CD4-positive, alpha-beta memory T cell (primary cell): Measurements from ENCODE around the gene ZC3H15. TPM values are rescaled to one million over a fixed set of nuclear protein-coding genes. Genes with fewer than 3 reads are reported as not detected.
"Not testable (repeated sequence)": the region's sequence is repeated elsewhere in the genome, so short reads cannot be mapped to it uniquely, and the experiment has no call there.

ENCODE experiments used
- CTCF ChIA-PET: fragments of 350-600 bp; sonication (Branson Sonifier 250); formaldehyde crosslinking; loops from one replicate; lab custom pipeline; 2021; ENCODE audit warnings: inconsistent platforms; ENCODE audit not compliant: partially characterized antibody; lab: Charles Lee
- POLR2A ChIA-PET: fragments of 350-600 bp; sonication (Branson Sonifier 250); formaldehyde crosslinking; loops from one replicate; lab custom pipeline; 2021; ENCODE audit not compliant: partially characterized antibody; lab: Charles Lee
- DNase-seq, 5 donors: peaks; one replicate each; pipeline versions ENCODE4 v3.0.0 to v3.0.0-alpha.2; 2020 to 2022; ENCODE audit warnings: mixed read lengths in 1 of 5
- H3K27ac ChIP-seq: one replicate; pipeline ENCODE4 v1.7.0; 2013; ENCODE audit warnings: low read depth, low read length
- H3K27me3 ChIP-seq: 2 replicates; pipeline ENCODE4 v1.7.0; 2013; ENCODE audit warnings: mild to moderate bottlenecking, low read length, moderate library complexity; ENCODE audit not compliant: insufficient read depth
- H3K36me3 ChIP-seq: 2 replicates; pipeline ENCODE4 v1.7.0; 2013; ENCODE audit warnings: mild to moderate bottlenecking, low read length, moderate library complexity; ENCODE audit not compliant: insufficient read depth
- H3K4me1 ChIP-seq: 2 replicates; pipeline ENCODE4 v1.7.0; 2013; ENCODE audit warnings: mild to moderate bottlenecking, low read length, moderate library complexity; ENCODE audit not compliant: insufficient read depth
- H3K4me3 ChIP-seq, 2 donors: one replicate each; pipeline ENCODE4 v1.7.0; 2013; ENCODE audit warnings: low read length in 2 of 2, mild to moderate bottlenecking in 1 of 2
- H3K9me3 ChIP-seq, 2 donors: one replicate each; pipeline ENCODE4 v1.7.0; 2013; ENCODE audit warnings: low read length in 2 of 2, control low read depth in 1 of 2; ENCODE audit not compliant: control insufficient read depth in 1 of 2
- H3K27ac Mint-ChIP-seq, 7 donors: one replicate each; pipeline ENCODE4 v1.8.0; 2020 to 2021; ENCODE audit warnings: mixed read lengths in 7 of 7, mild to moderate bottlenecking in 6 of 7, inconsistent platforms in 3 of 7, moderate library complexity in 3 of 7
- H3K27me3 Mint-ChIP-seq, 2 donors: one replicate each; pipeline ENCODE4 v1.8.0; 2020 to 2021; ENCODE audit warnings: mixed read lengths in 2 of 2
- H3K36me3 Mint-ChIP-seq, 2 donors: one replicate each; pipeline ENCODE4 v1.8.0; 2020 to 2021; ENCODE audit warnings: mixed read lengths in 2 of 2, inconsistent platforms in 1 of 2, mild to moderate bottlenecking in 1 of 2
- H3K4me1 Mint-ChIP-seq, 4 donors: one replicate each; pipeline ENCODE4 v1.8.0; 2020 to 2021; ENCODE audit warnings: mixed read lengths in 4 of 4, mild to moderate bottlenecking in 1 of 4
- H3K4me3 Mint-ChIP-seq, 8 donors: one replicate each; pipeline ENCODE4 v1.8.0; 2020 to 2021; ENCODE audit warnings: mixed read lengths in 8 of 8, mild to moderate bottlenecking in 7 of 8, moderate library complexity in 6 of 8, inconsistent platforms in 3 of 8
- H3K9me3 Mint-ChIP-seq, 8 donors: one replicate each; pipeline ENCODE4 v1.8.0; 2020 to 2021; ENCODE audit warnings: mixed read lengths in 8 of 8, mild to moderate bottlenecking in 5 of 8, inconsistent platforms in 3 of 8, moderate library complexity in 1 of 8
- intact Hi-C: fragments of 100-400 bp; cut with micrococcal nuclease; formaldehyde crosslinking; loops from one replicate; pipeline ENCODE4 v1.15.1; 2023
- polyA plus RNA-seq, 2 donors: library from polyadenylated mRNA; unstranded; fragments of 300-500 nt; fragmentation: Illumina TruSeq; gene quantifications; one replicate each; pipeline ENCODE4 v1.2.3, GENCODE V29; 2021
- total RNA-seq, 2 experiments: library from RNA; stranded (reverse); gene quantifications; one replicate each; pipeline ENCODE4 v1.2.3, GENCODE V29; 2021

Gene ZC3H15
- 10 to 100 TPM; 53.5 to 60.2 TPM for total RNA-seq
- 10 to 100 TPM; 71.1 to 73.4 TPM for polyA plus RNA-seq

DNA sequence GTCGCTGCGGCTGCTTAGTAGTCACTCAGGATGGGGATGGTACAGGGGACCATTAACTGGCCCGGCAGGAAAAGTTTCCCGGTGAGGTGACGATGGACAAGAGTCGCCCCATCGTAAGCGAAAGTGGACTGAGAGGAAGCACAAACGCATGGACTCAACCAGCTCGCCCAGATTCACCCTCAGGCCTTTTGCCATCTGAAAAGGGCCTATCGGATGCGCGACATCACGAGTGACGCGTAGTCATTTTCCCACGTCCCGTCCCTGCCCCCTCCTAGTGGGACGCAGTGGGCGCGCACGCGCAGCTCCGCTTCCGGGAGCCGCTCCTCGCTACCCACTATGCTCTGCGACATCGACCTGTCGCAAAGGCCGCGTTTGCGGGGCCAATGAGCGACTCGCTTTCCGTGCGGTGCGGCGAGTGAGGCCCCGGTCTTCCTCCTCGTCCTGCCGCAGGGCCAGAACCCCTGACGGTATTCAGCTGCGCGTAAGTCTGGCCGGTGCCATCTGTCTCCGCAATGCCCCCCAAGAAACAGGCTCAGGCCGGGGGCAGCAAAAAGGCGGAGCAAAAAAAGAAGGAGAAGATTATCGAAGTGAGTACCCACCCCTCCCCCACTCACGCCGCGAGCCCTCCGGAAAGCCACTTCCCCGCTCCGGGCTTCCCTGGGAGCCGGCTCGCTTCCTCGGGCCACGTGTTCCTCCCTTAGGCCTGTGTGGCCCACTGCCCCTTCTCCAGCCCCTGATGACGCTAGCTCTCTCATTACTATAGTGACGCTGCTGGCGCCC is at the start of gene ZC3H15:
Gene ZC3H15, plus strand, starts transcription at position 390 of the 780 bp plus-strand sequence. Its CDS starts 123 bp downstream, at position 513.
- POLR2A ChIA-PET, result interaction anchor here (0.6 to 2.4 kb wide), 5 partner anchors 10 to 104 kb away, joined by 3 to 44 read pairs (median 7); partner anchors contain the start of gene ITGAV
- H3K4me1 Mint-ChIP-seq, result peaks cover 41 to 63% (median 47%) of the 10 kb centered on the region in 4 donors
- intact Hi-C loops, result loop anchor here (1.0 to 2.0 kb wide), 2 partner anchors 19 to 104 kb away; partner anchors contain the start of gene ITGAV

DNA sequence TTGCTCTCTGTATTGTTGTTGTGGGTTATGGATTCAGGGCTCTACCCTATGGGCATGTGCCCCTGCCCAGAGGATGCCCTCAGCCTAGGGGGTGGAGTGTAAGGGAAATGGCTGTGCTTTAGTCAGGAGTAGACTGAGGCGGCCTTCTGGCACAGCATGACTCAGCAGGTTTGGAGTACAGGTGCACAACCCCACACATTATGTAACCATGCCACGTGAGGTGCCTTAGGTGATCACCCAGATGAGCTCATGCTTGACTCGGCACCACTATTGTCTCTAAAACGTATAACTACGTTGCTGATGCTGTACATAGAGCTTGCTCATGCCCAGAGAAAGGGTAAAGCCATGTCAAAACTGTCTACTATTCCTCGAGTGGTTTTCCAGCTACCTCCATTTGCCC is 48.3 kb upstream of the ZC3H15 start:
- Histone ChIP-seq H3K4me3 (no peak overlapping the region), H3K27ac (no peak overlapping the region), H3K36me3 (no peaks in the 10 kb centered on the region), H3K27me3 (no peaks in the 10 kb centered on the region), H3K4me1 (no peaks in the 10 kb centered on the region), H3K9me3 (no peaks in the 10 kb centered on the region)
- Mint-ChIP-seq H3K27me3 (no peaks in the 10 kb centered on the region), H3K27ac (no peak overlapping the region), H3K4me1 (peaks cover 0 to 3% (median 0%) of the 10 kb centered on the region in 4 donors), H3K9me3 (peaks cover 0 to 19% (median 6%) of the 10 kb centered on the region in 8 donors), H3K4me3 (no peak overlapping the region), H3K36me3 (peaks cover 8 to 28% of the 10 kb centered on the region in 2 donors)
- no peak for DNase-seq
- intact Hi-C loops, result no loop called here
- CTCF ChIA-PET, result no interaction called here
- POLR2A ChIA-PET, result no interaction called here

More for the DNA sequence above, at the start of gene ZC3H15:
- Histone ChIP-seq H3K27me3 (no peaks in the 10 kb centered on the region), H3K36me3 (no peaks in the 10 kb centered on the region), H3K9me3 (no peaks in the 10 kb centered on the region), H3K27ac (peak within 1 kb of the TSS; percentile 88), H3K4me1 (peaks cover 58% of the 10 kb centered on the region), H3K4me3 (peak within 1 kb of the TSS; percentile 72 to 93)
- Mint-ChIP-seq H3K27ac (peak within 1 kb of the TSS; percentile 97 to 100 (median 99)), H3K9me3 (peaks cover 0 to 3% (median 0%) of the 10 kb centered on the region in 8 donors), H3K27me3 (no peaks in the 10 kb centered on the region), H3K36me3 (peaks cover 0 to 29% of the 10 kb centered on the region in 2 donors), H3K4me3 (peak within 1 kb of the TSS; percentile 97 to 99 (median 98))
- DNase-seq, result peak; percentile 96 to 97 (median 97)
- CTCF ChIA-PET, result interaction anchor here (0.5 to 2.3 kb wide), 5 partner anchors 16 to 297 kb away, joined by 3 to 14 read pairs (median 6); partner anchors contain the start of gene ITGAV

DNA sequence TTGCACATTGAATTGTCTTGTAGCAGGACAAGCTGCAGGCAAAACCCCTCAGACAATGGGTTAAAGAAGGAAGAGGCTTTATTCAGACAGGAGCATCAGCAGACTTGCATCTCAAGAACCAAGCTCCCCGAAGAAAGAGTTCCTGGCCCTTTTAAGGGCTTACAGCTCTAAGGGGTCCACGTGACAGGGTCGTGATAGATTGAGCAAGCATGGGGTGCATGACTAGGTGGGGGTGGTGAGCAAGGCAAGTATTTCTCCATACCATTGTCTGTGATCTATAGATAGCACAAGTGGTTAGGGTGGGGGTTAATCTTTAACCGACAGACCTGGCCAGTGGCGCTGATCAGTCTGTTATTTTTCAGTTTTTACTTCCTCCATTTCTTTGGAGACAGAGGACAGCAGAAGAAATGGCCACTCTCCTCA is 46.4 kb upstream of the ZC3H15 start:
- H3K27me3 ChIP-seq, POLR2A ChIA-PET, H3K27ac Mint-ChIP-seq, H3K36me3 ChIP-seq, H3K27ac ChIP-seq, H3K4me1 ChIP-seq, H3K4me3 ChIP-seq, H3K27me3 Mint-ChIP-seq, H3K4me1 Mint-ChIP-seq, intact Hi-C loops, H3K4me3 Mint-ChIP-seq, H3K9me3 ChIP-seq, DNase-seq, CTCF ChIA-PET: not testable (repeated sequence)
- Mint-ChIP-seq H3K36me3 (peaks cover 4 to 17% of the 10 kb centered on the region in 2 donors), H3K9me3 (peaks cover 0 to 19% (median 6%) of the 10 kb centered on the region in 8 donors)

DNA sequence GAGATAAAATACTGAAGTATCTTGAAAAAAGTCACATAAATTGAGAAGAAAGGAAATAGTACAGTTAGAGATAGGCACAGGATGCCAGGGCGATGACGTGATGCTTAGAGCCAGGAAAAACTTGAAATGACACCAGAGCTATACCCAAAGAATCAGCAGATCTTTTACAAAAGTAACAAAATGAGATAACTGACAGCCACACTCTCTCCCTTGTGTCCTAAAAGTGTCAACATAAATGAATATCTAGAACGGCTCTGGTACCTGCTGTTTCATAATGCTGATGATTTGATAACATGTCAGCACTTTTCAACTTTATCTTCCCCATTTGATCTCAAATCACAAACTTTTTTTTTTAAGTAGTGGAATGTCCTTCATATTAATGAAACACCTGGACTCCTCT is 45.6 kb upstream of the ZC3H15 start:
- Mint-ChIP-seq H3K27ac (peak overlapping the region in 1 of 7 donors; percentile 30), H3K4me3 (no peak overlapping the region), H3K9me3 (peaks cover 0 to 19% (median 6%) of the 10 kb centered on the region in 8 donors), H3K27me3 (no peaks in the 10 kb centered on the region), H3K36me3 (peaks cover 3 to 15% of the 10 kb centered on the region in 2 donors), H3K4me1 (peaks cover 0 to 3% (median 0%) of the 10 kb centered on the region in 4 donors)
- POLR2A ChIA-PET, result no interaction called here
- Histone ChIP-seq H3K27me3 (no peaks in the 10 kb centered on the region), H3K9me3 (no peaks in the 10 kb centered on the region), H3K27ac (no peak overlapping the region), H3K36me3 (no peaks in the 10 kb centered on the region), H3K4me3 (no peak overlapping the region), H3K4me1 (no peaks in the 10 kb centered on the region)
- CTCF ChIA-PET, result no interaction called here
- intact Hi-C loops, result no loop called here
- DNase-seq, result no peak

DNA sequence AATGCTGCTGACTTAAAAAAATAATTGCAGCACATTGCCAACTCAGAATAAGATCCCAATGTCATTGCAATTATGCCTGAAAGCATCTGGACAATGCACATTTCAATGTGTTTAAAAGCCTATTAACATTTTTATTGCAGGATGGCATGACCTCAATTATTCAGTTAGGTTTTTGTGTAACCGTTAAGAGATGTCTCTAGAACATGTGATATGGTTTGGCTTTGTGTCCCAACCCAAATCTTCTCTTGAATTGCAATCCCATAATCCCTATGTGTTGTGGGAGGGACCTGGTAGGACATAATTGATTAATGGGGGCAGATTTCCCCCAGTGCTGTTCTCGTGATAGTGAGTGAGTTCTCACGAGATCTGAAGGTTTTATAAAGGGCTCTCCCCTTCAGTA is 43.2 kb upstream of the ZC3H15 start:
- intact Hi-C loops, result no loop called here
- Histone ChIP-seq H3K27ac (no peak overlapping the region), H3K27me3 (no peaks in the 10 kb centered on the region), H3K4me1 (no peaks in the 10 kb centered on the region), H3K9me3 (no peaks in the 10 kb centered on the region), H3K36me3 (no peaks in the 10 kb centered on the region), H3K4me3 (no peak overlapping the region)
- H3K9me3 Mint-ChIP-seq, result peaks cover 0 to 13% (median 5%) of the 10 kb centered on the region in 8 donors
- peaks cover 0 to 3% (median 0%) of the 10 kb centered on the region in 4 donors for H3K4me1 Mint-ChIP-seq
- H3K27ac Mint-ChIP-seq, result no peak overlapping the region
- H3K27me3 Mint-ChIP-seq, result no peaks in the 10 kb centered on the region
- H3K4me3 Mint-ChIP-seq, result no peak overlapping the region
- no peak for DNase-seq
- ChIA-PET POLR2A (no interaction called here), CTCF (no interaction called here)
- H3K36me3 Mint-ChIP-seq, result peaks cover 0 to 10% of the 10 kb centered on the region in 2 donors

DNA sequence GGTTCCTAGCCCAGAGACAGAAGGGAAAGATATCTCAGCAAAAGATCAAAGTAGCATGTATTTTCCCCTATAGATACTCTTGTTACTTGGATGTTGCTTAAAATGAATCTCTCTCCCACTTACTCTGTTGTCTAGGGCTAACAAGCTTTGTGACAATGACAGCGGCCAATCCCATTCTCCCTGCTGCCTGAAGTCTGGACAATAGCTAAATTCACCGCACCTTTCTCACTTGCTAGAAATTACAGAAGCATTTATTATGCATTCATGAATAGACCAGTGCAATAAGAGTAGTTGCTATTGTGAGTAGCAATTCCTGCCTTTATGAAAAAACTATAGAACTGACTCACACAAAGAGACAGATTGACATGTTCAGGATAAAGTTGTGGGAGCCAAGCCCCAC is 42.2 kb upstream of the ZC3H15 start:
- H3K36me3 Mint-ChIP-seq, result peaks cover 0 to 8% of the 10 kb centered on the region in 2 donors
- Histone ChIP-seq H3K36me3 (no peaks in the 10 kb centered on the region), H3K4me1 (no peaks in the 10 kb centered on the region), H3K27me3 (no peaks in the 10 kb centered on the region), H3K9me3 (no peaks in the 10 kb centered on the region), H3K27ac (no peak overlapping the region), H3K4me3 (no peak overlapping the region)
- no peak overlapping the region for H3K27ac Mint-ChIP-seq
- CTCF ChIA-PET, result no interaction called here
- peaks cover 0 to 3% (median 0%) of the 10 kb centered on the region in 4 donors for H3K4me1 Mint-ChIP-seq
- intact Hi-C loops, result no loop called here
- DNase-seq, result no peak
- no peak overlapping the region for H3K4me3 Mint-ChIP-seq
- POLR2A ChIA-PET, result no interaction called here
- peaks cover 0 to 8% (median 2%) of the 10 kb centered on the region in 8 donors for H3K9me3 Mint-ChIP-seq
- no peaks in the 10 kb centered on the region for H3K27me3 Mint-ChIP-seq

DNA sequence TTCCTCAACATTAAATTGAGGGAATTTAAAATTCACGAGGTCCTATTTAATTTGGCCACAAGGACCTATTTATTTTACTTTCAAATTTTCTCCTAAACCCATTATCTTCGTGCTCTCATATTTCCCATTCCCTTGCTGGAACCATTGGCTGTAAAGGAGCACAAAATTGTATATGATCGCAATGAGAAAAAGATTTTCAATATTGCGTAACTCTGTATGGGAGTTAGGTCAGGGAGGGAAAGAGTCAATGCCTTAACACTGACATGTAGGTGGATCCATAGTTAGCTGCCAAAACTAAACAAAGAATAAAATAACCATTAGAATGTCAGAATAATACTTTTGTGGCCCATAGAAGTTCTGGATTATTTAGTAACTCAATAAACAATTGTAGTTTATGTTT is 40.6 kb upstream of the ZC3H15 start:
- Mint-ChIP-seq H3K9me3 (no peaks in the 10 kb centered on the region), H3K4me3 (no peak overlapping the region), H3K4me1 (peaks cover 0 to 4% (median 0%) of the 10 kb centered on the region in 4 donors), H3K27ac (no peak overlapping the region), H3K36me3 (peaks cover 0 to 3% of the 10 kb centered on the region in 2 donors), H3K27me3 (no peaks in the 10 kb centered on the region)
- H3K4me3 ChIP-seq, result no peak overlapping the region
- H3K9me3 ChIP-seq, result no peaks in the 10 kb centered on the region
- H3K27me3 ChIP-seq, result no peaks in the 10 kb centered on the region
- no peak for DNase-seq
- no peak overlapping the region for H3K27ac ChIP-seq
- intact Hi-C loops, result no loop called here
- CTCF ChIA-PET, result no interaction called here
- no peaks in the 10 kb centered on the region for H3K36me3 ChIP-seq
- H3K4me1 ChIP-seq, result no peaks in the 10 kb centered on the region
- POLR2A ChIA-PET, result no interaction called here
